SHP77 (cell line): ENCODE data around the gene RPL7A.
"Not testable (repeated sequence)": the region's sequence is repeated elsewhere in the genome, so short reads cannot be mapped to it uniquely, and the experiment has no call there.

ENCODE experiments used
- DNase-seq, 2 experiments: peaks; one replicate each; lab custom pipeline; 2025; lab: John Stamatoyannopoulos, UW

RPL7A gene

GRCh38 chr9:133347985-133348717 is at the start of gene RPL7A, which contains the start of gene MED22:
Gene RPL7A, plus strand, starts transcription at chr9:133348218. Its CDS starts 26 bp downstream, at chr9:133348244.
Gene MED22, minus strand, starts transcription at chr9:133348131. Its CDS starts 1,469 bp downstream, at chr9:133346662.
- peak; percentile 88 to 94 for DNase-seq

- not testable (repeated sequence) for DNase-seq
Observed at GRCh38 chr9:133299996-133300395, 48.0 kb upstream of the RPL7A start.

GRCh38 chr9:133301253-133302230 is 46.5 kb upstream of the RPL7A start:
- DNase-seq, result no peak

GRCh38 chr9:133303266-133304157 is 44.5 kb upstream of the RPL7A start:
- no peak for DNase-seq

GRCh38 chr9:133304158-133304470 is 43.9 kb upstream of the RPL7A start:
- no peak for DNase-seq

- no peak for DNase-seq
Observed at GRCh38 chr9:133304477-133305377, 43.3 kb upstream of the RPL7A start.

GRCh38 chr9:133305731-133306130 is 42.3 kb upstream of the RPL7A start:
- no peak for DNase-seq

GRCh38 chr9:133306242-133307204 is 41.5 kb upstream of the RPL7A start:
- no peak for DNase-seq

- no peak for DNase-seq
Observed at GRCh38 chr9:133307301-133307700, 40.7 kb upstream of the RPL7A start.

- no peak for DNase-seq
Observed at GRCh38 chr9:133309608-133310007, 38.4 kb upstream of the RPL7A start.

- no peak for DNase-seq
Observed at GRCh38 chr9:133315997-133316396, 32.0 kb upstream of the RPL7A start.

- not testable (repeated sequence) for DNase-seq
Observed at GRCh38 chr9:133317551-133317950, 30.5 kb upstream of the RPL7A start.

- DNase-seq, result no peak
Observed at GRCh38 chr9:133320421-133320881, 27.6 kb upstream of the RPL7A start.

- DNase-seq, result no peak
Observed at GRCh38 chr9:133321411-133321935, 26.5 kb upstream of the RPL7A start.

- no peak for DNase-seq
Observed at GRCh38 chr9:133322701-133323100, 25.3 kb upstream of the RPL7A start.

- no peak for DNase-seq
Observed at GRCh38 chr9:133323211-133323610, 24.8 kb upstream of the RPL7A start.

GRCh38 chr9:133323991-133324703 is 23.9 kb upstream of the RPL7A start:
- no peak for DNase-seq

- not testable (repeated sequence) for DNase-seq
Observed at GRCh38 chr9:133327021-133327420, 21.0 kb upstream of the RPL7A start.
